Nephron (organoid): ENCODE results near the gene TWF2.

Source experiments
- H3K27ac Mint-ChIP-seq, 3 experiments: 2 replicates each; pipeline ENCODE4 v1.8.0; 2020; ENCODE audit warnings: mixed read lengths in 3 of 3, mild to moderate bottlenecking in 2 of 3, moderate library complexity in 1 of 3
- H3K27me3 Mint-ChIP-seq: 2 replicates; pipeline ENCODE4 v1.8.0; 2021; ENCODE audit warnings: low read depth, mild to moderate bottlenecking, moderate library complexity, mixed read lengths
- H3K36me3 Mint-ChIP-seq: 2 replicates; pipeline ENCODE4 v1.8.0; 2020; ENCODE audit warnings: low read depth, mixed read lengths
- H3K4me1 Mint-ChIP-seq: 2 replicates; pipeline ENCODE4 v1.8.0; 2020; ENCODE audit warnings: mixed read lengths
- H3K4me3 Mint-ChIP-seq, 3 experiments: 2 replicates each; pipeline ENCODE4 v1.8.0; 2020; ENCODE audit warnings: mild to moderate bottlenecking in 3 of 3, mixed read lengths in 3 of 3, moderate library complexity in 2 of 3
- H3K9me3 Mint-ChIP-seq: 2 replicates; pipeline ENCODE4 v1.8.0; 2020; ENCODE audit warnings: mixed read lengths
- CTCF ChIP-seq, 3 experiments: fragments of 200-600 bp; sonication (generic); IDR thresholded peaks; one replicate each; pipeline ENCODE4 v1.5.0; 2021; ENCODE audit warnings: antibody characterized with exemption in 3 of 3; ENCODE audit not compliant: unreplicated experiment in 3 of 3

Gene TWF2

GRCh38 chr3:52254608-52255007 lies 15.7 kb upstream of the TWF2 start:
- Mint-ChIP-seq H3K27ac (no peak overlapping the region), H3K4me3 (no peak overlapping the region), H3K4me1 (no peaks in the 10 kb centered on the region), H3K27me3 (no peaks in the 10 kb centered on the region), H3K9me3 (no peaks in the 10 kb centered on the region), H3K36me3 (peaks cover 80% of the 10 kb centered on the region)
- TF ChIP-seq CTCF (IDR thresholded peaks at IDR 0.05; ENCODE audit: unreplicated experiment in 3 of 3) = no peak

- H3K9me3 Mint-ChIP-seq = no peaks in the 10 kb centered on the region
- no peak for TF ChIP-seq CTCF (IDR thresholded peaks at IDR 0.05; ENCODE audit: unreplicated experiment in 3 of 3)
- no peak overlapping the region for H3K4me3 Mint-ChIP-seq
- no peaks in the 10 kb centered on the region for H3K4me1 Mint-ChIP-seq
- no peaks in the 10 kb centered on the region for H3K27me3 Mint-ChIP-seq
- H3K27ac Mint-ChIP-seq = no peak overlapping the region
- H3K36me3 Mint-ChIP-seq = peaks cover 73% of the 10 kb centered on the region
These were observed 14.7 kb upstream of the TWF2 start for GRCh38 chr3:52253314-52254304.

GRCh38 chr3:52250122-52250521 lies 11.2 kb upstream of the TWF2 start:
- peaks cover 40% of the 10 kb centered on the region for H3K36me3 Mint-ChIP-seq
- H3K9me3 Mint-ChIP-seq = no peaks in the 10 kb centered on the region
- peaks cover under 1% of the 10 kb centered on the region for H3K27me3 Mint-ChIP-seq
- TF ChIP-seq CTCF (IDR thresholded peaks at IDR 0.05; ENCODE audit: unreplicated experiment in 3 of 3) = no peak
- H3K4me1 Mint-ChIP-seq = no peaks in the 10 kb centered on the region
- H3K4me3 Mint-ChIP-seq = no peak overlapping the region
- no peak overlapping the region for H3K27ac Mint-ChIP-seq

- Mint-ChIP-seq H3K9me3 (no peaks in the 10 kb centered on the region), H3K4me3 (no peak overlapping the region), H3K27ac (peak overlapping the region in 1 of 3 experiments; percentile 8), H3K27me3 (peaks cover 5% of the 10 kb centered on the region), H3K36me3 (peaks cover 38% of the 10 kb centered on the region), H3K4me1 (no peaks in the 10 kb centered on the region)
- no peak for TF ChIP-seq CTCF (IDR thresholded peaks at IDR 0.05; ENCODE audit: unreplicated experiment in 3 of 3)
These were observed 10.7 kb upstream of the TWF2 start for GRCh38 chr3:52249683-52250082.

- TF ChIP-seq CTCF (IDR thresholded peaks at IDR 0.05; ENCODE audit: unreplicated experiment in 3 of 3) = no peak
- H3K27ac Mint-ChIP-seq = no peak overlapping the region
- no peaks in the 10 kb centered on the region for H3K9me3 Mint-ChIP-seq
- no peaks in the 10 kb centered on the region for H3K4me1 Mint-ChIP-seq
- H3K36me3 Mint-ChIP-seq = peaks cover 31% of the 10 kb centered on the region
- H3K4me3 Mint-ChIP-seq = peak overlapping the region in 2 of 3 experiments; percentile 38 to 51
- H3K27me3 Mint-ChIP-seq = peaks cover 5% of the 10 kb centered on the region
These were observed 10.0 kb upstream of the TWF2 start for GRCh38 chr3:52248816-52249547.
